NB4 (cell line): ENCODE data around the gene PTGES3L.

Experiments used
- CTCF ChIP-seq: IDR thresholded peaks from one replicate; pipeline ENCODE4 v1.5.1; 2012; ENCODE audit warnings: low read depth, low read length
- MYC ChIP-seq: IDR thresholded peaks from 2 replicates; pipeline ENCODE4 v1.6.1; 2011; ENCODE audit warnings: low read depth, low read length
- POLR2A ChIP-seq: IDR thresholded peaks from 2 replicates; pipeline ENCODE4 v1.6.1; 2011; ENCODE audit warnings: mild to moderate bottlenecking; ENCODE audit not compliant: insufficient read length; ENCODE audit errors: extremely low read depth

DNA sequence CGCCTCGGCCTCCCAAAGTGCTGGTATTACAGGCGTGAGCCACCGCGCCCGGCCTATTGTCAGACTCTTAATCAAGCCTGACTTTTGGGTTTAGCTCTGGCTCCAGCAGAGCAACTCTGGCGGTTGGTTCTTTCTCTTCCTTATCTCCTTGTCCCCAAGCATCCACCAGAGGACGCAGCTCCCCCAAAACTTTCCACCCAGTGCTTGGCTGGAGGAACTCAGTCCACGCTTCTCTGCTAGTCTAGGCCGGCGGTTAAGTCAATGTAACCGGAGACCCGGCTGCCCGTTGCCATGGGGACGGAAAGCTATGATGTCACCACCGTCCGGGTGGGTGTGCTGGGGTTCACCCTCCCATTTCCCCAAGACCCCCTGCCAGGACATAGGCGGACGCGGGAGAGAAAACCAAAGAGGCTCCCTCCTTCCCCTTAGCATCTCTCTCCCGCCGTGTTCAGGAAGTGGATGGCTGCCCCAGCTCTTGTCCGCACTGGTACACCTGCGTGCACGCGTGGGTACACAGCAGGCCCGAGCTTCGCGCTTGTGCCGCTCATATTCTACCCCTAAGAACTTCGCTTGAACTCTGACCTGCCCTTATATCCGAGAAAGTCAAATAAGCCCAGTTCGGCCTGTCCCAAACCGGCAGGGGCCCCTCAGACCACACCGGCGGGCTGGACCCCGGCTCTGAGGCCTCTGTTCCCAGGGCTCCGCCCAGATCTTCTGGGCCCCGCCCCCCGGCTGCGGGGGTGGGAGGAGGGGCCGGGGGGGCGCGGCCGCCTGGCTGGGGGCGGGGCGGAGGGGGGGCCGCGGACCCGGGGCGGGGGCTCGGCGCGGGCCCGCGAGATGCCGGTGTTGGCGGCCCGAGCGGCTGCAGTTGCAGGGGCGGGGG, 44.8 kb upstream of the PTGES3L start, which contains the start of gene RND2:
- peak; percentile 81 for TF ChIP-seq CTCF
- TF ChIP-seq POLR2A = no peak
- TF ChIP-seq MYC = peak; percentile 45; the same call in 1 of the 2 replicates
